ENCODE results near the gene LPP. TPM values are rescaled to one million over a fixed set of nuclear protein-coding genes. Genes with fewer than 3 reads are reported as not detected.

The LPP gene
- total RNA-seq, 1 donor from 2014 or later, result 97.4 TPM

GRCh38 chr3:188749830-188750229, 595.9 kb downstream of the LPP start:
- H3K27me3 ChIP-seq (ENCODE audit: low read depth), result no peaks in the 10 kb centered on the region
- peaks cover 28% of the 10 kb centered on the region for H3K4me1 ChIP-seq
- H3K27ac ChIP-seq (replicated peaks), result no peak overlapping the region
- H3K4me3 ChIP-seq, result no peak overlapping the region
- intact Hi-C loops (cut with micrococcal nuclease), result no loop called here
- no peak for DNase-seq
- H3K9me3 ChIP-seq (replicated peaks), result no peaks in the 10 kb centered on the region
- H3K36me3 ChIP-seq, result no peaks in the 10 kb centered on the region
- TF ChIP-seq CTCF (IDR thresholded peaks at IDR 0.05; ENCODE audit: borderline replicate concordance), result no peak

GRCh38 chr3:188750617-188751016, 596.7 kb downstream of the LPP start:
- DNase-seq, result no peak
- Histone ChIP-seq H3K9me3 (replicated peaks) (no peaks in the 10 kb centered on the region), H3K4me1 (peaks cover 28% of the 10 kb centered on the region), H3K4me3 (no peak overlapping the region), H3K36me3 (no peaks in the 10 kb centered on the region), H3K27ac (replicated peaks) (no peak overlapping the region), H3K27me3 (ENCODE audit: low read depth) (no peaks in the 10 kb centered on the region)
- TF ChIP-seq CTCF (IDR thresholded peaks at IDR 0.05; ENCODE audit: borderline replicate concordance), result no peak
- intact Hi-C loops (cut with micrococcal nuclease), result no loop called here

- H3K27me3 ChIP-seq (ENCODE audit: low read depth), result no peaks in the 10 kb centered on the region
- TF ChIP-seq CTCF (IDR thresholded peaks at IDR 0.05; ENCODE audit: borderline replicate concordance), result no peak
- H3K9me3 ChIP-seq (replicated peaks), result no peaks in the 10 kb centered on the region
- DNase-seq, result no peak
- H3K4me3 ChIP-seq, result no peak overlapping the region
- no peak overlapping the region for H3K27ac ChIP-seq (replicated peaks)
- H3K4me1 ChIP-seq, result peaks cover 28% of the 10 kb centered on the region
- no peaks in the 10 kb centered on the region for H3K36me3 ChIP-seq
- intact Hi-C loops (cut with micrococcal nuclease), result no loop called here
These were observed 598.9 kb downstream of the LPP start for GRCh38 chr3:188752850-188753249.

GRCh38 chr3:188754267-188754666, 600.3 kb downstream of the LPP start:
- Histone ChIP-seq H3K36me3 (no peaks in the 10 kb centered on the region), H3K4me3 (no peak overlapping the region), H3K4me1 (peaks cover 28% of the 10 kb centered on the region), H3K9me3 (replicated peaks) (no peaks in the 10 kb centered on the region), H3K27me3 (ENCODE audit: low read depth) (no peaks in the 10 kb centered on the region), H3K27ac (replicated peaks) (no peak overlapping the region)
- TF ChIP-seq CTCF (IDR thresholded peaks at IDR 0.05; ENCODE audit: borderline replicate concordance), result no peak
- intact Hi-C loops (cut with micrococcal nuclease), result no loop called here
- DNase-seq, result no peak

- DNase-seq, result no peak
- H3K4me3 ChIP-seq, result no peak overlapping the region
- TF ChIP-seq CTCF (IDR thresholded peaks at IDR 0.05; ENCODE audit: borderline replicate concordance), result no peak
- H3K4me1 ChIP-seq, result peaks cover 28% of the 10 kb centered on the region
- H3K27me3 ChIP-seq (ENCODE audit: low read depth), result no peaks in the 10 kb centered on the region
- no peaks in the 10 kb centered on the region for H3K9me3 ChIP-seq (replicated peaks)
- intact Hi-C loops (cut with micrococcal nuclease), result no loop called here
- H3K27ac ChIP-seq (replicated peaks), result no peak overlapping the region
- no peaks in the 10 kb centered on the region for H3K36me3 ChIP-seq
These were observed 602.3 kb downstream of the LPP start for GRCh38 chr3:188756241-188756640.
